NCI-H1092 (cell line): ENCODE data around the gene KIF6.

Experiments used
- DNase-seq: peaks from one replicate; lab custom pipeline; 2025; lab: John Stamatoyannopoulos, UW

The KIF6 gene

DNA sequence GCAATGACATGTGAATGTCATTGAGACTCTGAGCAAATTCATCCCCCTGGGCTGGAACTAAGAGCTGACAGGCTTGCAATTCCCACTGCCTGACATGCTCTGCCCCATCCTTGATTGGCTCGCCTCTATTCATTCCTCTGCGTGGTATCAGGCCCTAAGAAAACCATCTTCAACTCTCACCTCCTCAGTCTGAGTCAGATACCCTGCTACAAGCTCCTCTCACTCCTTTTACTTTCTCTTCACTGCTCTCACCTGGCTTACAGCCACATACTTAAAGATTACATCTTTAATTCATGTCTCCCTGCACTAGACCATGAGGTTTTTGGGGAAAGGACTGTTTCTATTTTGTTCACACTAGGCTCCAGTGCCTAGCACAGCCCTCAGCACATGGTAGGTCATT lies 131.6 kb downstream of the KIF6 start:
- no peak for DNase-seq

- DNase-seq: no peak
Observed at GRCh38 chr6:39590871-39591393, 134.3 kb downstream of the KIF6 start.

DNA sequence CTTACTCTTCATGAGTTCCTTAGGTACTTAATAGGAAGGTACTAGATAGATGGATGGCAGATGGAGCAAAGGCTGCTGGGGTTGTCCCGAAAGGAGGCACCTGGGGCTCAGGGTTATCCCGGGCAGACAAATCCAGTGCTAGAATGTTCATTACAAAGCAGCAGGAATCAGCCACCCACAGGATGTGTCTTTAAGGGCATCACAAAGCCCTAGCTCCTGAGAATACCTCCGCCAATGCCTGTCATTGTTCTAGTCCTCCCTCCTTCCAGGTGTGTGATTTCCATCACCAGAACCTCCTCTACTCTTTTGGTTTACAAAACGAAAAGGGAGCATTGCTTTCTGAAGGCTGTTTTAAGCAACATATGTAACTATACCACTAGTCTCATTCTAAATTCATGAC lies 138.1 kb downstream of the KIF6 start:
- DNase-seq: no peak

DNA sequence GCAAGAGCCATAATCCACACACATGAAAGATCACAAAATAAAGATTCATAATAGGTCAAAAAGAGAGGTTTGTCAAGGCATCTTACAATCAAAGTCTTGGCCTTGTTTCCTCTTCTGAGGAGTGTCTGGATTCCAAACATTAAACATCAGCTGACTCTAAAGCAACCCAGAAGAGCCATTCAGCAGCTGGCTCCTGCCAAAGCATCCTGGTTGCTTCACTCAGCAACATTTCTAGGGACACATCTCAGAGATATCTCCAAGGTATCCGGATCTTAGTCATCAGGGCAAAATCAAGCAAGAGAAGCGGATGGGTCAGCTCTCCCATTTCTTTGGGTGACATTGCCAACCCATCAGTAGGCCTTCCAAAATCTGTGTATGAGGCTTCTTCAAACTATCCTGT lies 139.6 kb downstream of the KIF6 start:
- DNase-seq: no peak

GRCh38 chr6:39577446-39578165 lies 147.6 kb downstream of the KIF6 start:
- DNase-seq: no peak

- DNase-seq: no peak
Observed at GRCh38 chr6:39576556-39577303, 148.5 kb downstream of the KIF6 start.

GRCh38 chr6:39574991-39575390 lies 150.2 kb downstream of the KIF6 start:
- no peak for DNase-seq

DNA sequence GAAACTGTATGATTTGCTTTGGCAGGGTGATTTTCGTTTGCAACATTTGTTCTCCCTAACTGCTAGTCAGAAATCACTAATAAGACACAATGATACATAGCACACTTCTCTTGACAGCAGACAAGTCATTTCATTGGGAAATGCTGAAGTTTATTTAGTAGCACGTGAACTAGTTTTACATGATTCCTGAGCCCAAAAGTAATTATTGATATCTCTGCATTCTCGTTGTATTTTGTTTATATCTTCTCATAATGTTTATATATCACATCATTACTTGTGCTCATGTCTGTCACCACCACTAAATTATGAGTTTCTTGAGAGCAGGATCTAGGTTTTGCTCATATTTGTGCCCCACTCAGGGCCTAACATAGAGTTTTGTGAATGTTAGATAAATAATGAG lies 151.7 kb downstream of the KIF6 start:
- DNase-seq: no peak

DNA sequence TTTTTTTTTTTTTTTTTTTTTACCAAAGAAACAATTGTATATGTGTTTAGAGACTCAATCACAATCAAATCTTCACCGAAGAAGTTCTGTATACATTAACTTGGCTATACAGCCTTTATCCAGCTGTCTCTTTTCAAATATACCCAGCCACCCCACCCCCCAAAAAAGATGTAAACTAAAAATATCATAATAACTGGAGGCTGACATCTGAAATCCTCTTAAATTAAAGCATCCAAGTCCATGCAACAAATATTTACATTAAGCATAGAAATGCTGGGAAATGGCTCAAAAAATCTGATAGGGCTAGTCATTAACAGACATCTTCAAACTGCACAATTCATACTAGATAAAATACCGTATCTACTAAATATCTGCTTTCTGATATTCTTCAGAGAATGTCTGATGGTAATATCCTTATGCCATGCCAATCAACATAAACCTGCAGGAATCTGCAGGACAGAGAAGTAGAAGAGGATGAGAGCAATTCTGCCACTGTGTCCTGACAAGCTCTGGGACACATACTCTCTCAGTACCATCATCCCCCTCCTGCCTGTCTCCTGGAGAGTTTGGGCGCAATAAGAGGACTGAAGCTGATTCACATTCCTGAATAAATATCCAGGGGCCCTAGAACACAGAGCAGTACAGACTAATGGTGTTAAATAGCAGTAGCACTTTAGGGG lies 152.4 kb downstream of the KIF6 start:
- DNase-seq: no peak

DNA sequence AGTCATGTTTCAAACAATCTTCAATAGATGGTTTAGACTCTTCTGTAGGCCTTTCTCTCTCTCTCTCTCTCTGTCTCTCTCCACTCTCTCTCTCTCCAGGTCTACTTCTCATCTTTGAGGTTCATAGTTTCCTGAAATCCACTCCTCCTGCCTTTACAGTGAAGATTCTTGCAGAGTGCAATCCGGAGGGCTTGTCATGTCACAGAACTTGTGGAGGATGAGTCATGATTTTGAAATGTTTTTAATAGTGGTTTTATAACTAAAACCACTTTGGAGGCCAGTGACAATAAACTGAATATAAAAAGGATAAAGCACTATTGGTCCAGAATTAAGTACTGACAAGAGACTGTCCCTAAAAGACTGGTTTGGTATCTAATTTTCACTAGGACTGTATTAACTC lies 156.3 kb downstream of the KIF6 start:
- DNase-seq: no peak

GRCh38 chr6:39567091-39567490 lies 158.1 kb downstream of the KIF6 start:
- no peak for DNase-seq

DNA sequence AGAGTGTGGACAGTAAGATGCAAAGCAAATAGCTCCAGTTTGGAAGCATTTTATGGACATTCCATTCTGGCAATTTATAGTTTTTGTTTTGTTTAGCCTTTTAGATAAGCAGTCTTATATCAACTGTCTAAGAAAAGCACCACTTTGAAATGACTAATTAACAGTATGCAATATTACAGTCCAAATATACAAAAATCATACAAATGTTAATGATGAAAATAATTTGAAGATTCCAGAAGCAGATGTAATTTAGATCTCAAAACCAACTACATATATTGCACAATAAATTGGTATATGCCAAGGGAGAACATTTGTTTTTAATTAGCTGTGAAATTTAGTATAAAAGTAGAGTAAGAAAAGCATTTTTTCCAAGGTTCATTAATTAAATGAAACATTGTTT lies 158.8 kb downstream of the KIF6 start:
- DNase-seq: no peak

- no peak for DNase-seq
Observed at GRCh38 chr6:39565956-39566355, 159.3 kb downstream of the KIF6 start.

GRCh38 chr6:39563566-39564311 lies 161.5 kb downstream of the KIF6 start:
- DNase-seq: no peak

- DNase-seq: no peak
Observed at GRCh38 chr6:39561536-39562266, 163.5 kb downstream of the KIF6 start.

DNA sequence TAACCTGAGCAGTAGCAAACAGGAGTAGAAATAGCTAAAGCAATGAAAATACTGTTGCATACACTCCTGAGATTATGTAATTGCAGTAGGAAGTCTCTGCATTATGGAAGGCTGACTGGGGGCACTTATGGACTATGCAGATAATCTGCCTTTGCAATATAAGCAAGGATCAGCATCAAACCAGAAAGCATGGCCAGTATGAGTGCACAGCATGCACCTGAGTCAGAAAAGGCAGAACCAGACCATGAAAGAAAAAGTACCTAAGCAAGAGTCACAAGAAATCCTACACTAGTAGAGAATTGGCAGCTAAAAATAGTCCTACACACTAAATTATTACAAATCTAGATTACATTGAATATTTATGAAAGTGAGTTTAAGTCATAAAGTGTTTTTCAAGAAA lies 164.3 kb downstream of the KIF6 start:
- DNase-seq: no peak

DNA sequence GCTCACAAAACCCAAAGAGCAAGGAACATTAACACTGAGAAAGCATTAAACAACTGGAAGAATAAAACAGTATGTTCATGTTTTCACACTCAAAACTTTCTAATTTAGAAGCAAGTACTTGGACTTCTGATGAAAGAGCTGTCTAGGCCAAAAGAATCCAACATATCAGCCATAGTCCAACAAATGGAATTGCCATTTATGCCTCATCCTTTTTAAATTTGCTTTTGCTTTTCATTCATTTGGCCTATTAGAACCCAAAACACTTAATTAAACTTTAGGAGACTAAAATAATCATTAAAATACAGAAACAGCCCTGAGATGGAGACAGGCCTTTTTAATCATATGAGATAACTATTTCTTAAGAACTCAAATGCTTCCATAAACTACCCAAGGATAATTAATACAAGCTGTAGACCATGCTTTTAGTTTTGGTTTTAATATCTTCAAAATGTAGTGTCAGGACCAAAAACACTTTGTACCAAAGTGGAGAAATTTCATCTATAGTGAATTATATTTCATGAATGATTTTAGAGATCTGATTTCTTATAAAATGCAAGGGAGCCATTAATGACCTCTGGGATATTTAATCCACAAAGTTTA lies 166.5 kb downstream of the KIF6 start:
- DNase-seq: no peak

DNA sequence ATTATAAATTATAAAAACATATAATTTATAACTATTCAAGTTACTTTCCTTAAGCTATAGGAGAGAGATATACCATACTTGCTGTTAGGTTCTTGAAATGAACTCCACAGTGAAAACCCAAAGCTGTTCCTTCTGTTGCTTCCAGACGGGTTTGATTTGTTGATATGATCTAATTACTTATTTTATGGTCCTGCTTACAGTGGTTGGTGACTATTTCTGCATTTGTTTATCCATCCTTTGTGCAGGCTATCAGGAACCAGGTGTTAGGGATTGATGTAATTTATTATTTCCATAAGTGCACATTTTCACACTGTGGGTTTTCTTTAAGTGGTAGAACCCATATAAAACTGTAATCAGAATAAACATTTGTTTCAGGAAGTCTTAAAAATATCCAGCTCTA lies 167.1 kb downstream of the KIF6 start:
- no peak for DNase-seq

GRCh38 chr6:39555136-39555535 lies 170.1 kb downstream of the KIF6 start:
- DNase-seq: no peak

GRCh38 chr6:39553860-39554802 lies 171.1 kb downstream of the KIF6 start:
- no peak for DNase-seq
